WTC11 (cell line): ENCODE data around the gene MCM7. TPM values are rescaled to one million over a fixed set of nuclear protein-coding genes. Genes with fewer than 3 reads are reported as not detected.

ENCODE experiments used
- ATAC-seq: fragments of 200-7000 bp; cut with Tn5 transposase; 2 replicates; pipeline ENCODE4 v1.10.0; 2021; ENCODE audit warnings: mild to moderate bottlenecking, moderate library complexity
- CTCF ChIA-PET: fragments of 300-600 bp; sonication (Branson Sonifier 250); formaldehyde crosslinking; loops from one replicate; lab custom pipeline; 2021; ENCODE audit warnings: antibody characterized with exemption; lab: Charles Lee
- POLR2A ChIA-PET: fragments of 350-600 bp; sonication (Branson Sonifier 250); formaldehyde crosslinking; loops from one replicate; lab custom pipeline; 2021; ENCODE audit warnings: antibody characterized with exemption; lab: Charles Lee
- DNase-seq: peaks from one replicate; pipeline ENCODE4 v3.0.0; 2021; ENCODE audit warnings: low spot score
- H3K27ac Mint-ChIP-seq: 2 replicates; pipeline ENCODE4 v1.8.0; 2021; ENCODE audit warnings: mixed read lengths
- H3K27me3 Mint-ChIP-seq: 2 replicates; pipeline ENCODE4 v1.8.0; 2021; ENCODE audit warnings: low read depth, mild to moderate bottlenecking, moderate library complexity, mixed read lengths
- H3K36me3 Mint-ChIP-seq: 2 replicates; pipeline ENCODE4 v1.8.0; 2021; ENCODE audit warnings: mixed read lengths
- H3K4me1 Mint-ChIP-seq: 2 replicates; pipeline ENCODE4 v1.8.0; 2022; ENCODE audit warnings: mixed read lengths
- H3K4me3 Mint-ChIP-seq: 2 replicates; pipeline ENCODE4 v1.8.0; 2021; ENCODE audit warnings: mild to moderate bottlenecking, moderate library complexity, mixed read lengths
- H3K9me3 Mint-ChIP-seq: 2 replicates; pipeline ENCODE4 v1.8.0; 2021; ENCODE audit warnings: mixed read lengths
- FOXJ3 ChIP-seq: sonication (generic); formaldehyde crosslinking; IDR thresholded peaks from 2 replicates; pipeline ENCODE4 v1.9.0; 2021; ENCODE audit warnings: missing genetic modification reagents, mild to moderate bottlenecking, borderline replicate concordance
- GABPB1 ChIP-seq: sonication (generic); formaldehyde crosslinking; IDR thresholded peaks from 2 replicates; pipeline ENCODE4 v1.8.1; 2023; ENCODE audit warnings: mild to moderate bottlenecking, missing genetic modification reagents
- GRHL2 ChIP-seq: fragments of 250-450 bp; sonication (Bioruptor Pico); IDR thresholded peaks from 2 replicates; pipeline ENCODE4 v1.8.0; 2022; ENCODE audit warnings: mild to moderate bottlenecking, moderate library complexity; ENCODE audit not compliant: insufficient replicate concordance, severe bottlenecking
- GTF2I ChIP-seq: fragments of 250-450 bp; sonication (Bioruptor Pico); conservative IDR thresholded peaks from 2 replicates; pipeline ENCODE4 v1.4.0; 2021; ENCODE audit warnings: mild to moderate bottlenecking
- IRF2 ChIP-seq: sonication (generic); formaldehyde crosslinking; IDR thresholded peaks from 2 replicates; pipeline ENCODE4 v1.8.0; 2022; ENCODE audit warnings: low read depth, missing genetic modification reagents, borderline replicate concordance
- JAZF1 ChIP-seq: fragments of 250-450 bp; sonication (Bioruptor Pico); IDR thresholded peaks from 2 replicates; pipeline ENCODE4 v1.9.0; 2021; ENCODE audit warnings: moderate library complexity, mild to moderate bottlenecking, inconsistent platforms
- KAT7 ChIP-seq: sonication (generic); formaldehyde crosslinking; IDR thresholded peaks from 2 replicates; pipeline ENCODE4 v1.8.1; 2023; ENCODE audit warnings: missing genetic modification reagents, mild to moderate bottlenecking, borderline replicate concordance
- NFE2L1 ChIP-seq: sonication (generic); formaldehyde crosslinking; IDR thresholded peaks from 2 replicates; pipeline ENCODE4 v1.8.1; 2023; ENCODE audit warnings: missing genetic modification reagents
- RELA ChIP-seq: sonication (generic); formaldehyde crosslinking; IDR thresholded peaks from 2 replicates; pipeline ENCODE4 v1.8.1; 2022; ENCODE audit warnings: missing genetic modification reagents, mild to moderate bottlenecking, borderline replicate concordance
- RORB ChIP-seq: fragments of 250-450 bp; sonication (Bioruptor Pico); IDR thresholded peaks from 2 replicates; pipeline ENCODE4 v1.9.0; 2021; ENCODE audit warnings: mild to moderate bottlenecking
- SOX15 ChIP-seq: fragments of 250-450 bp; sonication (Bioruptor Pico); IDR thresholded peaks from 2 replicates; pipeline ENCODE4 v1.9.0; 2021; ENCODE audit warnings: mild to moderate bottlenecking
- ZNF219 ChIP-seq: sonication (generic); formaldehyde crosslinking; IDR thresholded peaks from 2 replicates; pipeline ENCODE4 v1.8.0; 2023; ENCODE audit warnings: missing genetic modification reagents, mild to moderate bottlenecking, borderline replicate concordance
- ZNF317 ChIP-seq: sonication (generic); formaldehyde crosslinking; IDR thresholded peaks from 2 replicates; pipeline ENCODE4 v1.8.1; 2023; ENCODE audit warnings: low read depth, mild to moderate bottlenecking, moderate library complexity, missing genetic modification reagents, borderline replicate concordance
- ZNF671 ChIP-seq: fragments of 250-450 bp; sonication (Bioruptor Pico); IDR thresholded peaks from 2 replicates; pipeline ENCODE4 v1.8.0; 2021; ENCODE audit warnings: mild to moderate bottlenecking
- total RNA-seq: library from RNA; stranded (reverse); gene quantifications from 3 replicates; pipeline ENCODE4 v1.2.3, GENCODE V29; 2021
- TF ChIP-seq, protein P1 (sequence below): sonication (generic); formaldehyde crosslinking; IDR thresholded peaks from 2 replicates; pipeline ENCODE4 v1.8.0; 2022; ENCODE audit warnings: missing genetic modification reagents
- TF ChIP-seq, protein P2 (sequence below): sonication (generic); formaldehyde crosslinking; IDR thresholded peaks from 2 replicates; pipeline ENCODE4 v1.8.1; 2023; ENCODE audit warnings: mild to moderate bottlenecking, missing genetic modification reagents
- TF ChIP-seq, protein P3 (sequence below): fragments of 250-450 bp; sonication (Bioruptor Pico); IDR thresholded peaks from 2 replicates; pipeline ENCODE4 v1.8.0; 2021; ENCODE audit warnings: mild to moderate bottlenecking
- TF ChIP-seq, protein P4 (sequence below): sonication (generic); formaldehyde crosslinking; IDR thresholded peaks from 2 replicates; pipeline ENCODE4 v1.8.1; 2023; ENCODE audit warnings: mild to moderate bottlenecking, moderate library complexity, missing genetic modification reagents
- TF ChIP-seq, protein P5 (sequence below): fragments of 250-450 bp; sonication (Bioruptor Pico); IDR thresholded peaks from 2 replicates; pipeline ENCODE4 v1.9.0; 2021; ENCODE audit warnings: mild to moderate bottlenecking, borderline replicate concordance
- TF ChIP-seq, protein P6 (sequence below): sonication (generic); formaldehyde crosslinking; IDR thresholded peaks from 2 replicates; pipeline ENCODE4 v1.8.1; 2022; ENCODE audit warnings: missing genetic modification reagents, borderline replicate concordance

Gene MCM7
- total RNA-seq, 1 experiment from 2014 or later = 351 TPM

DNA sequence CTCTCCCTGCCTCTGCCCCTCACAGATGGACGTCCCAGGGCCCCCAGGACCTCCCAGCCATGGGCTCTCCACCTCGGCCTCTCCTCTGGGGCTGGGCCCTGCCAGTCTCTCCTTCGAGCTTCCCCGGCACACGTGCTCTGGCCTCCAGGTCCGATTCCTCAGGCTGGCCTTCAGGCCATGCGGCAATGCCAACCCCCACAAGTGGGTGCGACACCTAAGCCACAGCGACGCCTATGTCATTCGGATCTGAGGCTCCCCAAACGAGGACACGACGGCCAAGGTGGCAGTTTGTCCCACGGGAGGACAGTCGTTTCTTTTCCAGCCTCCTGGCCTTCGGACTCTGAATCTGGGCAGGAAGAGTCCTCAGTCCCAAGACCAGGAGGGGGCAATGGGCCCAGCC lies 5.4 kb upstream of the MCM7 start:
- no peak for DNase-seq
- TF ChIP-seq ZNF219 (CRISPR knock-in tag) = no peak
- TF ChIP-seq, protein P1, sequence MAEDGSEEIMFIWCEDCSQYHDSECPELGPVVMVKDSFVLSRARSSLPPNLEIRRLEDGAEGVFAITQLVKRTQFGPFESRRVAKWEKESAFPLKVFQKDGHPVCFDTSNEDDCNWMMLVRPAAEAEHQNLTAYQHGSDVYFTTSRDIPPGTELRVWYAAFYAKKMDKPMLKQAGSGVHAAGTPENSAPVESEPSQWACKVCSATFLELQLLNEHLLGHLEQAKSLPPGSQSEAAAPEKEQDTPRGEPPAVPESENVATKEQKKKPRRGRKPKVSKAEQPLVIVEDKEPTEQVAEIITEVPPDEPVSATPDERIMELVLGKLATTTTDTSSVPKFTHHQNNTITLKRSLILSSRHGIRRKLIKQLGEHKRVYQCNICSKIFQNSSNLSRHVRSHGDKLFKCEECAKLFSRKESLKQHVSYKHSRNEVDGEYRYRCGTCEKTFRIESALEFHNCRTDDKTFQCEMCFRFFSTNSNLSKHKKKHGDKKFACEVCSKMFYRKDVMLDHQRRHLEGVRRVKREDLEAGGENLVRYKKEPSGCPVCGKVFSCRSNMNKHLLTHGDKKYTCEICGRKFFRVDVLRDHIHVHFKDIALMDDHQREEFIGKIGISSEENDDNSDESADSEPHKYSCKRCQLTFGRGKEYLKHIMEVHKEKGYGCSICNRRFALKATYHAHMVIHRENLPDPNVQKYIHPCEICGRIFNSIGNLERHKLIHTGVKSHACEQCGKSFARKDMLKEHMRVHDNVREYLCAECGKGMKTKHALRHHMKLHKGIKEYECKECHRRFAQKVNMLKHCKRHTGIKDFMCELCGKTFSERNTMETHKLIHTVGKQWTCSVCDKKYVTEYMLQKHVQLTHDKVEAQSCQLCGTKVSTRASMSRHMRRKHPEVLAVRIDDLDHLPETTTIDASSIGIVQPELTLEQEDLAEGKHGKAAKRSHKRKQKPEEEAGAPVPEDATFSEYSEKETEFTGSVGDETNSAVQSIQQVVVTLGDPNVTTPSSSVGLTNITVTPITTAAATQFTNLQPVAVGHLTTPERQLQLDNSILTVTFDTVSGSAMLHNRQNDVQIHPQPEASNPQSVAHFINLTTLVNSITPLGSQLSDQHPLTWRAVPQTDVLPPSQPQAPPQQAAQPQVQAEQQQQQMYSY (CRISPR knock-in tag) = no peak
- no peak for TF ChIP-seq FOXJ3 (CRISPR knock-in tag)
- no peak for TF ChIP-seq GTF2I (CRISPR knock-in tag)
- TF ChIP-seq RELA (CRISPR knock-in tag) = no peak
- no peak for TF ChIP-seq JAZF1 (CRISPR knock-in tag)
- TF ChIP-seq ZNF317 = no peak
- TF ChIP-seq IRF2 = no peak
- TF ChIP-seq KAT7 (CRISPR knock-in tag) = no peak
- TF ChIP-seq ZNF671 (CRISPR knock-in tag) = no peak
- TF ChIP-seq, protein P2, sequence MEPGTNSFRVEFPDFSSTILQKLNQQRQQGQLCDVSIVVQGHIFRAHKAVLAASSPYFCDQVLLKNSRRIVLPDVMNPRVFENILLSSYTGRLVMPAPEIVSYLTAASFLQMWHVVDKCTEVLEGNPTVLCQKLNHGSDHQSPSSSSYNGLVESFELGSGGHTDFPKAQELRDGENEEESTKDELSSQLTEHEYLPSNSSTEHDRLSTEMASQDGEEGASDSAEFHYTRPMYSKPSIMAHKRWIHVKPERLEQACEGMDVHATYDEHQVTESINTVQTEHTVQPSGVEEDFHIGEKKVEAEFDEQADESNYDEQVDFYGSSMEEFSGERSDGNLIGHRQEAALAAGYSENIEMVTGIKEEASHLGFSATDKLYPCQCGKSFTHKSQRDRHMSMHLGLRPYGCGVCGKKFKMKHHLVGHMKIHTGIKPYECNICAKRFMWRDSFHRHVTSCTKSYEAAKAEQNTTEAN (CRISPR knock-in tag) = no peak
- no peak for TF ChIP-seq RORB
- TF ChIP-seq GABPB1 (CRISPR knock-in tag) = no peak
- no peak for TF ChIP-seq GRHL2 (CRISPR knock-in tag)
- TF ChIP-seq, protein P3, sequence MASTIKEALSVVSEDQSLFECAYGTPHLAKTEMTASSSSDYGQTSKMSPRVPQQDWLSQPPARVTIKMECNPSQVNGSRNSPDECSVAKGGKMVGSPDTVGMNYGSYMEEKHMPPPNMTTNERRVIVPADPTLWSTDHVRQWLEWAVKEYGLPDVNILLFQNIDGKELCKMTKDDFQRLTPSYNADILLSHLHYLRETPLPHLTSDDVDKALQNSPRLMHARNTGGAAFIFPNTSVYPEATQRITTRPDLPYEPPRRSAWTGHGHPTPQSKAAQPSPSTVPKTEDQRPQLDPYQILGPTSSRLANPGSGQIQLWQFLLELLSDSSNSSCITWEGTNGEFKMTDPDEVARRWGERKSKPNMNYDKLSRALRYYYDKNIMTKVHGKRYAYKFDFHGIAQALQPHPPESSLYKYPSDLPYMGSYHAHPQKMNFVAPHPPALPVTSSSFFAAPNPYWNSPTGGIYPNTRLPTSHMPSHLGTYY = no peak
- TF ChIP-seq SOX15 (CRISPR knock-in tag) = no peak
- TF ChIP-seq, protein P4, sequence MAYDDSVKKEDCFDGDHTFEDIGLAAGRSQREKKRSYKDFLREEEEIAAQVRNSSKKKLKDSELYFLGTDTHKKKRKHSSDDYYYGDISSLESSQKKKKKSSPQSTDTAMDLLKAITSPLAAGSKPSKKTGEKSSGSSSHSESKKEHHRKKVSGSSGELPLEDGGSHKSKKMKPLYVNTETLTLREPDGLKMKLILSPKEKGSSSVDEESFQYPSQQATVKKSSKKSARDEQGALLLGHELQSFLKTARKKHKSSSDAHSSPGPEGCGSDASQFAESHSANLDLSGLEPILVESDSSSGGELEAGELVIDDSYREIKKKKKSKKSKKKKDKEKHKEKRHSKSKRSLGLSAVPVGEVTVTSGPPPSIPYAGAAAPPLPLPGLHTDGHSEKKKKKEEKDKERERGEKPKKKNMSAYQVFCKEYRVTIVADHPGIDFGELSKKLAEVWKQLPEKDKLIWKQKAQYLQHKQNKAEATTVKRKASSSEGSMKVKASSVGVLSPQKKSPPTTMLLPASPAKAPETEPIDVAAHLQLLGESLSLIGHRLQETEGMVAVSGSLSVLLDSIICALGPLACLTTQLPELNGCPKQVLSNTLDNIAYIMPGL = no peak
- TF ChIP-seq, protein P5, sequence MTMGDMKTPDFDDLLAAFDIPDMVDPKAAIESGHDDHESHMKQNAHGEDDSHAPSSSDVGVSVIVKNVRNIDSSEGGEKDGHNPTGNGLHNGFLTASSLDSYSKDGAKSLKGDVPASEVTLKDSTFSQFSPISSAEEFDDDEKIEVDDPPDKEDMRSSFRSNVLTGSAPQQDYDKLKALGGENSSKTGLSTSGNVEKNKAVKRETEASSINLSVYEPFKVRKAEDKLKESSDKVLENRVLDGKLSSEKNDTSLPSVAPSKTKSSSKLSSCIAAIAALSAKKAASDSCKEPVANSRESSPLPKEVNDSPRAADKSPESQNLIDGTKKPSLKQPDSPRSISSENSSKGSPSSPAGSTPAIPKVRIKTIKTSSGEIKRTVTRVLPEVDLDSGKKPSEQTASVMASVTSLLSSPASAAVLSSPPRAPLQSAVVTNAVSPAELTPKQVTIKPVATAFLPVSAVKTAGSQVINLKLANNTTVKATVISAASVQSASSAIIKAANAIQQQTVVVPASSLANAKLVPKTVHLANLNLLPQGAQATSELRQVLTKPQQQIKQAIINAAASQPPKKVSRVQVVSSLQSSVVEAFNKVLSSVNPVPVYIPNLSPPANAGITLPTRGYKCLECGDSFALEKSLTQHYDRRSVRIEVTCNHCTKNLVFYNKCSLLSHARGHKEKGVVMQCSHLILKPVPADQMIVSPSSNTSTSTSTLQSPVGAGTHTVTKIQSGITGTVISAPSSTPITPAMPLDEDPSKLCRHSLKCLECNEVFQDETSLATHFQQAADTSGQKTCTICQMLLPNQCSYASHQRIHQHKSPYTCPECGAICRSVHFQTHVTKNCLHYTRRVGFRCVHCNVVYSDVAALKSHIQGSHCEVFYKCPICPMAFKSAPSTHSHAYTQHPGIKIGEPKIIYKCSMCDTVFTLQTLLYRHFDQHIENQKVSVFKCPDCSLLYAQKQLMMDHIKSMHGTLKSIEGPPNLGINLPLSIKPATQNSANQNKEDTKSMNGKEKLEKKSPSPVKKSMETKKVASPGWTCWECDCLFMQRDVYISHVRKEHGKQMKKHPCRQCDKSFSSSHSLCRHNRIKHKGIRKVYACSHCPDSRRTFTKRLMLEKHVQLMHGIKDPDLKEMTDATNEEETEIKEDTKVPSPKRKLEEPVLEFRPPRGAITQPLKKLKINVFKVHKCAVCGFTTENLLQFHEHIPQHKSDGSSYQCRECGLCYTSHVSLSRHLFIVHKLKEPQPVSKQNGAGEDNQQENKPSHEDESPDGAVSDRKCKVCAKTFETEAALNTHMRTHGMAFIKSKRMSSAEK = no peak
- TF ChIP-seq, protein P6, sequence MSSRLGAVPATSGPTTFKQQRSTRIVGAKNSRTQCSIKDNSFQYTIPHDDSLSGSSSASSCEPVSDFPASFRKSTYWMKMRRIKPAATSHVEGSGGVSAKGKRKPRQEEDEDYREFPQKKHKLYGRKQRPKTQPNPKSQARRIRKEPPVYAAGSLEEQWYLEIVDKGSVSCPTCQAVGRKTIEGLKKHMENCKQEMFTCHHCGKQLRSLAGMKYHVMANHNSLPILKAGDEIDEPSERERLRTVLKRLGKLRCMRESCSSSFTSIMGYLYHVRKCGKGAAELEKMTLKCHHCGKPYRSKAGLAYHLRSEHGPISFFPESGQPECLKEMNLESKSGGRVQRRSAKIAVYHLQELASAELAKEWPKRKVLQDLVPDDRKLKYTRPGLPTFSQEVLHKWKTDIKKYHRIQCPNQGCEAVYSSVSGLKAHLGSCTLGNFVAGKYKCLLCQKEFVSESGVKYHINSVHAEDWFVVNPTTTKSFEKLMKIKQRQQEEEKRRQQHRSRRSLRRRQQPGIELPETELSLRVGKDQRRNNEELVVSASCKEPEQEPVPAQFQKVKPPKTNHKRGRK (CRISPR knock-in tag) = no peak
- TF ChIP-seq NFE2L1 (CRISPR knock-in tag) = no peak
- ChIA-PET CTCF (interaction anchor here (1.9 kb wide), 1 partner anchor 24 kb away, joined by 7 read pairs; no protein-coding TSS in a partner anchor), POLR2A (no interaction called here)
- H3K36me3 Mint-ChIP-seq = peaks cover 48% of the 10 kb centered on the region
- no peak overlapping the region for H3K27ac Mint-ChIP-seq
- no peak overlapping the region for H3K4me3 Mint-ChIP-seq
- no peak for ATAC-seq
- no peaks in the 10 kb centered on the region for H3K9me3 Mint-ChIP-seq
- no peaks in the 10 kb centered on the region for H3K27me3 Mint-ChIP-seq
- peaks cover 5% of the 10 kb centered on the region for H3K4me1 Mint-ChIP-seq
